HG03139 (cell line): ENCODE data around the gene PRR36.
A peak's percentile ranks its signal among the peaks of the same experiment; 100 is the strongest.

ENCODE experiments used
- ATAC-seq: cut with Tn5 transposase; IDR thresholded peaks from one replicate; pipeline ENCODE4 v1.9.1; 2021; ENCODE audit not compliant: unreplicated experiment

The PRR36 gene

DNA sequence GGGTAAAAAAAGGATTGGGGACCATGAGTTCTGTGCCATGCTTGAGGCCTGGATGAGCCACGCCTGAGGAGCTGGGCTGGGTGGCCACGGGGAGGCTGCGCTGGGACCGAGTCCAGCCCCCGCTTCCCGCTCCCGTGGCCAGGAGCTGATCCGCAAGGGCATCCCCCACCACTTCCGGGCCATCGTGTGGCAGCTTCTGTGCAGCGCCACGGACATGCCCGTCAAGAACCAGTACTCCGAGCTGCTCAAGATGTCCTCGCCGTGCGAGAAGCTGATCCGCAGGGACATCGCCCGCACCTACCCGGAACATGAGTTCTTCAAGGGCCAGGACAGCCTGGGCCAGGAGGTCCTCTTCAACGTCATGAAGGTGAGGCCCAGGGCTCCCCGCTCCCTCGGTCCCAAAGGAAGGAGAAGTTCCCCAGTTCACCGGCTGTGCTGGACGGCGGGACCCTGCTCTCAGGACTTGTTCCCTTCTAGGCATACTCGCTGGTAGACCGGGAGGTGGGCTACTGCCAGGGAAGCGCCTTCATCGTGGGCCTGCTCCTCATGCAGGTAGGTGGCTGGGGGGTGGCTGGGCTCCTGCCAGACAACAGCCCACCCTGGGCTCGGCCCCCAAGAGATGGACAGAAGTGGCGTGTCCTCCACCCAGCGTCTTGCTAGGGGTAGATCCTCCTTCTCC, 25.3 kb downstream of the PRR36 start:
- ATAC-seq = no peak

DNA sequence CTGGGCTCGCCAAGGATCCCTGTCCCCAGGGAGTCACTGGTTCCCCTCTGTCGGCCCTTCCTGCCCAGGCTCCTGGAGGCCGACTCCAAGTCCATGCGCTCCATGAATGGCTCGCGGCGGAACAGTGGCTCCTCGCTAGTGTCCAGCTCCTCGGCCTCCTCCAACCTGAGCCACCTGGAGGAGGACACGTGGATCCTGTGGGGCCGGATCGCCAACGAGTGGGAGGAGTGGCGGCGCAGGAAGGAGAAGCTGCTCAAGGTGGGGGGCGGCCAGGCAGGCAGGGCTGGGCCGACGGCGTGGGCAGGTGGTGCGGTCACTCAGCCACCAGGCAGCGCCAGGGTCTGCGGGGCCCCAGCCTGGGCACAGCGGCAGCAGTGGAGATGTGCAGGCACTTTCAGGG, 26.5 kb downstream of the PRR36 start:
- ATAC-seq = no peak

DNA sequence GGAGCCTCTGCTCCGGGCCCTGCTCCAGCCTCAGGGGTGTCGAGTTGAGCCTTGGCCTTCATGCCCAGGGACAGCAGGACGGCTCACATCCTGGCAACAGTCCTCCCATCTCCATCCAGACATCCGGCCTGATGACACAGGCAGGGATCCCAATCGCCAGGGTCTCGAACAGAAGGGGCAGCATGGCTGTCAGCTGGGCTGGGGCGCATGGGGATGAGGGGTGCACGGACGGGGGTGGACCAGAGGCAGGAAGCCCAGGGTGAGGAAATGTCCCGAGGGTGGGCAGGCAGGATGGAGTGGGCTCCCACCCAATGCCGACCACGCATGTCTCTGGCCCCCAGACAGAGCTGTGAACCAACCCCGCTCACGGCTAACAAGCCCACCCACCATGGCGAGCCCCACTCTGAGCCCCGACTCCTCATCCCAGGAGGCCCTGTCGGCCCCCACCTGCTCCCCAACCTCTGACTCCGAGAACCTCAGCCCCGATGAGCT, 28.0 kb downstream of the PRR36 start:
- ATAC-seq = no peak

DNA sequence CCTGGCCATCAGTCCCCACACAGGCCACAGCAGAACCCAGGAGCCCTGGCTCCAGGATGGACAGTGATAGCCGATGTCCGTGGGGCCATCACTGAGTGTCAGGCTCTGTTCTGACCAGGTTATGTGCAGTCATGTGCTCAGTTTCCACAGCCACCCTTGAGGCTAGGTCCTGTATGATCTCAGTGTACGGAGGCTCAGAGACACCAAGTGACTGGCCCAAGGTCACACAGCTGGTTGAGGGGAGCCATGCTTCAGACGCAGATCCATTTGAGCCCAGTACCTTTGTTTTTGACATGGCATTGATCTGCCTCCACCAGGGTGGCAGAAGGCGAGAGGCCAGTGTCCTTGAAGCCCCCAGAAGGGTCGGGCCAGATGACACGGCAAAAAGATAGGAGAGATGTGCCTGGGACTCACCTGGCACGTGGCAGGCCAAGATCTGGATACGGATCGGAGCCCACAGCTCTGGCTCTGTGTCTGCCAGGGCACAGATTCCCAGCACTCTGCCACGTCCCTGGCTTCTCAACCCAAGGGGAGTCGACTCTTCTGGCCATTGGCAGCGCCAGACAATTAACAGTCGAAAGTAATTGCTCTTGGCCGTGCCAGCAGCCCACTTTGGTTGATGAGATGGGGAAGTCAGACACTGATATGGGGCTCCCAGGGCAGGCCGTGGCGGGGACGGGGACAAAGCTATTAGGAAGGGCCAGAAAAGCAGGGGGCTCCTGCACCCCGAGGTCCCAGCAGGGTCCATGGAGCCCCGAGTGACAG, 28.6 kb downstream of the PRR36 start:
- no peak for ATAC-seq

DNA sequence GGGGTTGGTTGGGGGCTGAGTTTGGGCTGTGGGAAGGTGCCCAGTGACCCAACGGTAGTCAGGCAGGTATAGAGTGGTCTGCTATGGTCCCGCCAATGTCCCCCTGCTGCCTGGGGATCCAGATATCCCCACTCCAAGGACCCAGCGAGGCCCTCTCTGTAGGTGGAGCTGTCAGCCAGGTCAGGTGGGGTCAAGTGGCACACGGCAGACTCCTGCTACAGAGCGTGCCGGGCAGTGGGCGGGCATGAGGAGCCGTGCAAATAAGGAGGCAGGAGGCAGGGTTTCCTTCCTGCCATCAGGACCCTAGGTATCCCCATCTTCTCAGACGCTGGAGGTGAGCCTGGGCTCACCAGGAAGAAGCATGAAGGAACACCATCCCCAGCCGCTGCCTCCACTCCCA, 29.2 kb downstream of the PRR36 start:
- no peak for ATAC-seq

DNA sequence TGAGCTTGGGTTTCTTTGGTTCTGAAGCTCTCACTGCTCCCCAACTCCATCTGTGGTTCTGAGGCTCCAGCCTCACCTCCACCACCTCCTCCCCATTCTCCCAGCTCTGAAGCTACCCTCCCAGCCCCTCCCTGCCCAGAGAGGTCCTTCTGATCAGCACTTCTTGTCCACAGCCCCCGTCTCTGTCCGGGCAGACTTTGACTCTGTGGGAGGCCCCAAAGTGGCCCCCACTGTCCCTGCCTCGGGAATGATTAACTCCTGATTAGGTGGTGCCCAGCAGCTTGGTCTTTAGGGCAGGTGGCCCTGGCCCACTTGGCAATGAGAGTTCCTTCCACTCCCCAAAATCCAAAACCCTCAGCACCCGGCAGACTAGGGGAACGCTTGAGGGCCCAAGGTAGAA, 29.8 kb downstream of the PRR36 start:
- ATAC-seq = no peak

DNA sequence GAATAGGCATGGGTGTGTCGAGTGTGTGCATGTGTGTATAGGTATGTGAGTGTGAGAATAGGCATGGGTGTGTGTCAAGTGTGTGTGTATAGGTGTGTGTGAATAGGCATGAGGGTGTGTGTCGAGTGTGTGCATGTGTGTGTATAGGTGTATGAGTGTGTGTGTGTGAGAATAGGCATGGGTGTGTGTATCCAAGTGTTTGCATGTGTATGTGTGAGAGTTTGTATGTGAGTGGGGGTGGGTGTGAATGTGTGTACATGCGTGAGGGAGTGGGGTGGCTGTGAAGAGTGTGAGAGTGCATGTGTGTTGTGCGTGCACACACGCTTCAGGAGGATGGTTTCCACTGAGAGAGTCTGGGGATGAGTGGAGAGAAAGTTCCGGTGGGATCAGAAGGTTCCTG, 30.7 kb downstream of the PRR36 start:
- ATAC-seq = no peak

DNA sequence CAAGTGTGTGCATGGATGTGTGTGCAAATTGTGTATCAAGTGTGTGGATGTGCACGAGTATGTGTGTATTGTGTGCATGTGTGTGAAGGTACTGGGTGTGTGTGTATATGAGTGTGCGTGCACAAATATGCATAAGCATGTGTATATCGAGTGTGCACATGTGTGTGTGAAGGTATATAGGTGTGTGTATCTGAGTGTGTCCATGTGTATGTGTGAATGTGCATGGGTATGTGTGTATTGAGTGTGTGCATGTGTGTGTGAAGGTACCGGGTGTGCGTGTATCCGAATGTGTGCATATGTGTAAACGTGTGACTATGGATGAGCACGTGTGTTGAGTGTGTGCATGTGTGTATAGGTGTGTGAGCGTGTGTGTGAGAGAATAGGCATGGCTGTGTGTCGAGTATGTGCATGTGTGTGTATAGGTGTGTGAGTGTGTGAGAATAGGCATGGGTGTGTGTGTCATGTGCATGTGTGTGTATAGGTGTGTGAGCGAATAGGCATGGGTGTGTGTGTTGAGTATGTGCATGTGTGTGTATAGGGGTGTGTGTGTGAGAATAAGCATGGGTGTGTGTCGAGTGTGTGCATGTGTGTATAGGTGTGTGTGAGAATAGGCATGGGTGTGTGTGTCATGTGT, 31.4 kb downstream of the PRR36 start:
- ATAC-seq = no peak

DNA sequence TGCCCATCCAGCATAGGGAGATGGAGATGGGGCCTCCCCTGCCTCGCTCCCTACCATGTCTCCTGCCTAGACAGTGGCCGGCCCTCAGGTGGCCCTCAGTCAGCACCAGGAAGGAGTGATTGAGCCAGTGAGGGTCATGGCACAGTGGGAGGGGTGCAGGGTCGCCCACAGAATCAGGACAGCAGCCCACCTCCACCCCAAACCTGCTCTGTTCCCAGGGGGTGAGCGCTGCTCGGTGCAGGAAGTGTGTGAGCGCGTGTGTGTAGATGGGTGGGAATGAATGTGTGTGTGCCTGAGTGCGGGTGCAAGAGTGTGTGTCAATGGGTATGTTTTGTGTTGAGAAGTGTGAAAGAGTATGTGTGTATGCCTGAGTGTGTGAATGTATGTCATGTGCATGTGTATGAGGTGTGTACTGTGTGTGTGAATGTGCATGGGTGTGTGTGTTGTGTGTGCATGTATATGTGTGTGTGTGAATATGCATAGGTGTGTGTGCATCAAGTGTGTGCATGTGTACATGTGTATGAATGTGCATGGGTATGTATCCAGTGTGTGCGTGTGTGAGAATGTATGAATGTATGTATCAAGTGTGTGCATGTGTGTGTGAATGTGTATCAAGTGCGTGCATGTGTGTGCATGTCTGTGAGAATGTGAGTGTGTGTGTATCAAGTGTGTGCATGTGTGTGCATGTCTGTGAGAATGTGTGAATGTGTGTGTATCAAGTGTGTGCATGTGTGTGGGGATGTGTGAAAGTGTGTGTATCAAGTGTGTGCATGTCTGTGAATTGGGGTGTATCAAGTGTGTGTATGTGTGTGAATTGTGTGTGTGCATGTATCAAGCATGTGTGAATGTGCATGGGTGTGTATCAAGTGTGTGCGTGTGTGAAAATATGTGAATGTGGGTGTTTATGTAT, 32.2 kb downstream of the PRR36 start:
- no peak for ATAC-seq

DNA sequence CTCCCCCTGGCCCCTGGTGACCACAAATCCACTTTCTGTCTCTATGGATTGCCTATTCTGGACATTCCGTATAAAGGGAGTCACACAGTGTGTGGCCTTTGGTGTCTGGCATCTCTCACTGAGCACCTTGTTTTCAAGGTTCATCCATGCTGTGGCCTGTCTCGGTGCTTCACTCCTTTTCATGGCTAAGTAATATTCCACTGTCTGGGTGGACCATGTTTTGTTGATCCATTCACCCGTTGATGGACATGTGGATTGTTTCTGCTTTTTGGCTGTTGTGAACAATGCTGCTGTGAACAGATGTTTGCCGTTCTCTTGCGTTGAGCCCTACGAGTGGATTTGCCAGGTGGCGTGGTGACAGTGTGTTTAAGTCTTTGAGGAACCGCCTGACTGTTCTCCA, 33.6 kb downstream of the PRR36 start:
- ATAC-seq = no peak

DNA sequence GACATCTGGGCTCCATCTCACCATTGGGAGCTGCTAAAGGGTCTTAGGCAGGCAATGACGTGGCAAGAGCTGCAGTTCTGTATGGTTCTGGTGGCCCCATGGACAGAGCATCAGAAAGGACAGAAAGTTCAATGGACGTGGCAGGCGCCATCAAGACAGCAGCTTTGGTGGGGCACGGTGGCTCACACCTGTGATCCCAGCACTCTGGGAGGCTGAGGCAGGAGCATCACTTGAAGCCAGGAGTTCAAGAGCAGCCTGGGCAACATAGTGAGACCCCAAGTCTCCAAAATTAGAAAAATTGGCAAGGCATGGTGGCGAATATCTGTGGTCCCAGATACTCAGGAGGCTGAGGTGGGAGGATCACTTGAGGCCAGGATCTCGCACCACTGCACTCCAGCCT, 34.7 kb downstream of the PRR36 start:
- ATAC-seq = no peak

DNA sequence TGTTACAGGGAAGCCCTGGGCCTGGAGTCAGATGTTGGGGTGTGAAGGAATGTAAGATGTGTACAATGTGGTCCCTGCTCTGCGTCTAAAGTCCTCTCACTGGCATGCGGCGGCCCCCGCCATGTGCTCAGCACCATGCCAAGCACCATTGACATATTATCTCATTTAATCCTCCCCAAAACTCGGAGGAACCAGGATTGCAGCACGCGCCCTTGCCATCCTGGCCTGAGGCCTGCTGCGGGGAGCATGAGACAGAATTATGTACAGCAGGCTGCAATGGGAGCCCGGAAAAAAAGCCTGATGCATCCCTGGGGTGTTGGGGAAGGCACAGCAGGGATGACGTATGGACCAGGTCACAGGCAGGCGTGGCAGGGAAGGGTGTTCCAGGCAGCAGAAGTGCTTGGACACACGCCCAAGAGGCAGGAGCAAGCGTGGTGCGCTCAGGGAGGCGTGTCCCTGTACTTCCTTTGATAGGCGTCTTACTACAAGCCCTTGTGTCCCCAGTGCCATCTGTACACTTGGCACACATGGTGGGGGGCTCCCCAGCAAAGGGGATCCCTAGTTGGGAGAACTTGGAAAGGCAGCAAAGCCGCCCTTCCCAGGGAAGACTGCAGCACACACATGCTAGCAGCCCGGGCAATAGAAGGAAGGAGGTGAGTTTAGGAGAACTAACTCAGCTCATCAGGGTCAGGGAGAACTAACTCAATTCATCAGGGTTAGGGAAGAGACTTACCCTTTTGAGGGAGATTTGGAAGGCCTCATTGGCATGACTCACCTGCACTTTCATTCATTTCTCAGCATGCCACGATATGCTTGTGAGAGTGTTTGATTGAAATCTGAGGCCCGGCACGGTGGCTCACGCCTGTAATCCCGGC, 40.7 kb downstream of the PRR36 start:
- no peak for ATAC-seq

DNA sequence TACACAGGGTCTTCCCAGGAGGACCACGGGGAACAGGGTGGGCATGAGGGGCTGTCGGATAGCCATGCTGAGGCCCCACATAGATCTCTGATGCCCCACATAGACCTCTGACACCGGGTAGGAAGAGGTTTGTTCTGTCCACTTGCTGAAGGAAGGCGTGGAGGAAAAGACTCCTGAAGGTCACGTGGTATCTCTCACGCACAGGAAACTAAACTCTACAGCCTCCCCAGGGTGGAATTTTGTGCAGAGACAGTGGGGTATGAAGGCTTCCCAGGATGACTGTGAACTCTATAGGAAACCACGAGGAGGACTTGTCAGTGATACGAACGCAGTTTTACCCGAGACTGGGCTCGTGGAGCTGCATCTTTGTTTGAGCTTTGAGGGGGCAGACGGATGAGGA, 41.4 kb downstream of the PRR36 start:
- no peak for ATAC-seq

DNA sequence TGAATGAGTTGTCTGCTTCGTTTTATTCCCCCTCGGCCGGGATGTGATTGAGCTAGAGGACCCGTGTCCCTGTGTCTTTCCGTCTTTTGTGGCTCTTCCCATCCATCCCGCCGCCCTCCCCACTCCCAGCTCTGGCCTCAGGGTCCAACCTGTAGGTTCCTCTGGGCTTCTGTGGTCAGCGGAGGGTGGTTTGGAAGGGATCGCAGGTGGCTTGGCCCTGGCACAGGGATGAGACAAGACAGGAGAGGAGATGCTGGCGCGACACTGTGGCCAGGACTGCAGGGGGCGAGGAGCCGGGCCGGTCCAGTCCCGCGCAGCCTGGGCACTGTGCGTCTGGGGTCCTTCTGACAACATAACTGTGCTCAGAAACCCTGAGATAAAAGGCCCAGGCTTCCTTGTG, 42.2 kb downstream of the PRR36 start:
- ATAC-seq = no peak

DNA sequence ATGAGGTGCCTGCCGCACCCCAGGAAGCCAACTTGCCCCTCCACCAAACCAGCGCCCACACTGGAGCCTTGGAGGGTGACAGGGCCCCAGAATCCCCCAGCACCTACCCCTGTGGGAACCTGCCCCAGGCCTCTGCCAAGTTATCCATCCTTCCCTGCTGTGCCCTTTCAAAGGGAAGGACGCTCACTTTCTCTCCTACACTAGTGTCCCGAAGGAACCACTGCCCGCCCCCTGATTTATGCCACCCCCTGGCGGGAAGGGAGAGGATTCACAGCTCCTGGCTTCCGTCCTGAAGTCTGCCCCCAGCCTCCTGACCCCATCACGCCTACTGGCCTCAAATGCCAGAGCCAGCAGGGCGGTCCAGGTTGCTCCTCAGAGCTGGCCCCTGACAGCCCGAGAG, 42.7 kb downstream of the PRR36 start:
- no peak for ATAC-seq

DNA sequence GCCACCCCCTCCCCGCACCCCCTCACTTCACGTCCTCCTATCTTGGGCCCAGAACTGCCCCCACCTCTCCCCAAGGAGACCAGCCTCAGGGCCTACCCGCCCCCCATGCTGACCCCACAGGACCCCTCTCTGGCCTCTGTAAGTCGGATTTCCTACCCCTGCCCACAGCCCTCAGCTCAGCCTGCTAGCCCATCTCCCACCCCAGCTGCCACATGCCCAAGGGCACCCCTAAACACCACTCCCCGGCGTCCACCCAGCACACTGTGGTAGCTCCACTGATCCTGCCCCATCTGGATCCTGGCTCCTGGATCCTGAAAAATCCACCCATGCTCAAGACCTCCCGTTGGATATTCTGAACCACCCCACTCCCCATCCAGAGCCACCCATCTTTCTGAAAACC, 43.4 kb downstream of the PRR36 start:
- no peak for ATAC-seq

DNA sequence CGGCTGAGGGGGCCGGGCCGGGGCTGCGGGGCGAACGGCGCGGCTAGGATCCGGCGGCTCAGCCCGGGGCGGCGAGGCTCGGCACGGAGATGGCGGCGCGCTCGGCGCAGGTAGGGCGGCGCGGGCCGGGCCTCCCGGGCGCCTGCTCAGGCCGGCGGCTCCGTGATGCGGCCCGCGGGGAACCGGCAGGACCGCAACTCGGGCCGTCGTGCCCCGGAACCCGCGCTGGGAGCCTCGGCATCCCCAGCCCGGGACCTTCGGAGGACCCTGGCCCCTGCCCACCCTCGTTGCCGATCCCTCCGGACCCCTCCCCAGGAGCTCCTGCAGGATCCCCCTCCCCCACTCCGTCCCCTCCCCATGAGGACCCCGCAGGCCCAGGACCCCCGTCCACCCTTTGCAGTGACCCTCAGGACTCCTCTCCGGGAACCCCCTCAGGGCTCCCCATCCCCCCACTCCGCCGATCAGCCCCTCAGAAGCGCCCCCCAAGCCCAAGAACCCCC, 43.9 kb downstream of the PRR36 start:
- ATAC-seq = no peak

DNA sequence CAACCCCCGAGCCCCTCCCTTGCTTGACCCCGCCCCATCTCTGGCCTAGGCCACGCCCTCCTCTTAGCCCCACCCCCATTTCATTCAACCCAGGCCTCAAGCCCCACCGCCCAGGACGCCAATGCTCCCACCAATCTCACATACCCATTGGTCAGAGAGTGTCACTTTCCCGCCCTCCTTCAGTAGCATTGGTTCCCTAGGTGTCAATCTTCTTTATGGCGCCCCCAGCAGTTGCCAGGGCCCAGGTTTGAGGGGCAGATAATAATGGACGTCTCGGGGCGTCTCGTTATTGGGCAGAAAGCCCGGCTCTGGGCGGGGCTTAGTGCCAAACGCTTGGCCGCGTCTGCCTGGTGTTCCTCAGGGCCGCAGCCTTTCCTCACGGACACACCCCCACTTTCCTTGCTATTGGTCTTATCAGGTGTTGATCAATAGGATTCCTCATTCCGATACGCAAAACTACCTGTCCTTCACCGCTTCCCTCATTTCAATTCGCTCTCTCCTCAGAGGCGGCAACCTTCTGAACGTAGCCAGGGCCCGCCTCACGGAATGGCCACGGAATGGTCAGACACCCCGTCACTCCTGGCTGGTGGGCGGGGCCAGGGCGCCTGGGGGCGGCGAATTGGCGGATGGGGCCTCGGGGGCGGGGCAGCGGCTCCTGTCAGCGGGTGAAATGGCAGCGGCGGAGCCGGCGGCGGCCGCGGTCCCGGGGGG, 44.5 kb downstream of the PRR36 start, which contains the start of gene EVI5L:
EVI5L (plus strand) TSS at position 658 of the 711 bp plus-strand sequence. CDS start 16,325 bp downstream, outside the sequence.
- peak; percentile 84 for ATAC-seq

DNA sequence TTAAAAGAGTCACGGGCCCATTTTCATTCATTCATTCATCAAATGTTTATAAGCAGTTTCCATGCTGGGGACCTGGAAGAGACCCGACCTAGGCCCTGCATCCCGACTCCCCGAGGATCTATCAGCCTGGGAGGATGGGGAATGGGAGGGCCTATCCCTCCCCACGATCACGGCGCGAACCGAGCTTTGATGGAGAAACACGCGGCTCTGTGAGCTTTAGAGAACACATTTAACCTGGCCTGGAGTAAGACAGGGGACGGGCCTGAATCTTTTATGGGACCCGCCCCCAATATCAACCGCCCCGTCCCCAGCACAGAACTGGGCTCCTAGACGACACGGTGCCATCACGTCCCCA, 45.0 kb downstream of the PRR36 start:
- no peak for ATAC-seq
